GM06990 (cell line): ENCODE results near the gene STMP1.

ENCODE experiments used
- DNase-seq: peaks from one replicate; pipeline ENCODE4 v3.0.0-alpha.2; 2011; ENCODE audit not compliant: insufficient read length; ENCODE audit errors: extremely low read depth
- H3K27me3 ChIP-seq: replicated peaks from 2 replicates; pipeline ENCODE4 v1.6.0; 2011; ENCODE audit warnings: low read length; ENCODE audit not compliant: control insufficient read depth, insufficient read depth
- H3K36me3 ChIP-seq: 2 replicates; pipeline ENCODE4 v1.5.1; 2011; ENCODE audit warnings: low read length; ENCODE audit not compliant: control insufficient read depth, insufficient read depth
- H3K4me3 ChIP-seq: replicated peaks from 2 replicates; pipeline ENCODE4 v1.5.1; 2011; ENCODE audit warnings: low read depth, mild to moderate bottlenecking, control low read depth, low read length
- TF ChIP-seq, protein P1 (sequence below): IDR thresholded peaks from 2 replicates; pipeline ENCODE4 v1.5.1; 2011; ENCODE audit warnings: low read length, control low read depth, mild to moderate bottlenecking, inconsistent platforms; ENCODE audit not compliant: insufficient read depth, poor library complexity, severe bottlenecking

STMP1 gene

DNA sequence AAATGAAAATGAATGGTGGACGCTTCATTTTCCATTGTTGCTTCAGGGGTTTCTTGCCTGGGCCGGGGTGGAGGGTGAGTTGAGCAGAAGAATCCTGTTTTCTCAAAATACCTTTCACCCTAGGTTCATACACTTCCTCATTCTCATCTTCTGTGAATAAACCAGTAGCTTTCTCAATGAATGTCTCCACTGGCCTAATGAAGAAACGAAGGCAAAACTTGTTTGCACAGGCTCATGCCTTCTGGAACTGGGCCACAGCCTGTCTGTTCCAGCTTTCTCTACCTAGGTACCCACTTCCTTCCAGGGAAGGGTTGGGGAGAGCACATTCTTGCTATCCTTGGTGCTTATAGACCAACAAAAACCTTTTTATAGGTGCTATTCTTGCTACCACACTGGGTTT lies 21.3 kb downstream of the STMP1 start:
- DNase-seq: no peak
- Histone ChIP-seq H3K4me3 (no peak overlapping the region), H3K36me3 (peaks cover 2% of the 10 kb centered on the region), H3K27me3 (no peaks in the 10 kb centered on the region)
- TF ChIP-seq, protein P1, sequence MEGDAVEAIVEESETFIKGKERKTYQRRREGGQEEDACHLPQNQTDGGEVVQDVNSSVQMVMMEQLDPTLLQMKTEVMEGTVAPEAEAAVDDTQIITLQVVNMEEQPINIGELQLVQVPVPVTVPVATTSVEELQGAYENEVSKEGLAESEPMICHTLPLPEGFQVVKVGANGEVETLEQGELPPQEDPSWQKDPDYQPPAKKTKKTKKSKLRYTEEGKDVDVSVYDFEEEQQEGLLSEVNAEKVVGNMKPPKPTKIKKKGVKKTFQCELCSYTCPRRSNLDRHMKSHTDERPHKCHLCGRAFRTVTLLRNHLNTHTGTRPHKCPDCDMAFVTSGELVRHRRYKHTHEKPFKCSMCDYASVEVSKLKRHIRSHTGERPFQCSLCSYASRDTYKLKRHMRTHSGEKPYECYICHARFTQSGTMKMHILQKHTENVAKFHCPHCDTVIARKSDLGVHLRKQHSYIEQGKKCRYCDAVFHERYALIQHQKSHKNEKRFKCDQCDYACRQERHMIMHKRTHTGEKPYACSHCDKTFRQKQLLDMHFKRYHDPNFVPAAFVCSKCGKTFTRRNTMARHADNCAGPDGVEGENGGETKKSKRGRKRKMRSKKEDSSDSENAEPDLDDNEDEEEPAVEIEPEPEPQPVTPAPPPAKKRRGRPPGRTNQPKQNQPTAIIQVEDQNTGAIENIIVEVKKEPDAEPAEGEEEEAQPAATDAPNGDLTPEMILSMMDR: no peak

- Histone ChIP-seq H3K4me3 (no peak overlapping the region), H3K27me3 (no peaks in the 10 kb centered on the region), H3K36me3 (no peaks in the 10 kb centered on the region; the same call in none of the 2 replicates)
- no peak for DNase-seq
- TF ChIP-seq, protein P1: no peak
Observed at GRCh38 chr7:135684136-135684535, 21.8 kb downstream of the STMP1 start.

DNA sequence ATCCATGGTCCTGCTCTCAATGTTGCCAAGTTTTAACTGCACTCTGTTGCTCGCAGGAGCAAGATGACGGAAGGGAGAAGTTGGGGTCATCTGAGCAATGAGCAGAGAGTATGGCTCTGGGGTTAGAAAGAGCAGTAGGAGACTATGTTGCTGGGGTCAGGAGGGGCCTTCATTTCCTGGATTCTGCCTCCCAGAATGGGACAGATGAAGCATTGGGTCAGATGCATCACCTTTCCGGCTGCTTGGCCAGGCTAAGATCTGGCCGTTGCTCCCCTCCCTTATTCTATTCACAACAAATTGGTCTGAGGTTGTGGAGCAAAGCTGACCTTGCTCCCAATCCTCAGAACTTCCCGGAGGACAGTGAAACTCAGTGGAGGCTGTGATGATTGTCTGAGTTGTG lies 22.4 kb downstream of the STMP1 start:
- no peak overlapping the region for H3K4me3 ChIP-seq
- DNase-seq: no peak
- H3K36me3 ChIP-seq: no peaks in the 10 kb centered on the region; the same call in none of the 2 replicates
- TF ChIP-seq, protein P1: no peak
- H3K27me3 ChIP-seq: no peaks in the 10 kb centered on the region

GRCh38 chr7:135685306-135686084 lies 23.2 kb downstream of the STMP1 start:
- TF ChIP-seq, protein P1: no peak
- DNase-seq: no peak

DNA sequence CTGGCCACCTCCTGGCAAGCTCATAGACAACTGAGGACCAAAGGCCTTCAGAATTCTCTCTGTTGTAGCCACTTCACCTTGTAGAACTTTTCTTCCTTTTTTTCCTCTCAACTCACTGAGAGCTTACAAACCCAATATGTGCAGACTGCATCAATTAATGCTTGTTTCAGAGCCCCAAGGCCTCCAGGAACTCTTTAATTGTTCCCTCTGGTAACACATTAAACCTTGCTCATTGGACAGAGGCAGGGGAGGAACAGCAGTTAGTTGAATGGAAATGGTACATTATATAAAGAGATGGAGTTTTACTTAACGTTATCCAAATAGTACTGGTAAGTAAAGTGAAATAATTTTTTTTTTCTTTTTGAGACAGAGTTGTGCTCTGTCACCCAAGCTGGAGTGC lies 25.2 kb downstream of the STMP1 start:
- Histone ChIP-seq H3K4me3 (no peak overlapping the region), H3K36me3 (no peaks in the 10 kb centered on the region; the same call in 1 of the 2 replicates), H3K27me3 (no peaks in the 10 kb centered on the region)
- DNase-seq: no peak
- TF ChIP-seq, protein P1: no peak

More at GRCh38 chr7:135685306-135686084, 23.2 kb downstream of the STMP1 start:
- Histone ChIP-seq H3K27me3 (no peaks in the 10 kb centered on the region), H3K36me3 (no peaks in the 10 kb centered on the region; the same call in none of the 2 replicates), H3K4me3 (no peak overlapping the region)
